Hepatocyte (in vitro differentiated cells): ENCODE data around the gene TPD52L2. TPM values are rescaled to one million over a fixed set of nuclear protein-coding genes. Genes with fewer than 3 reads are reported as not detected.
"Not testable (repeated sequence)": the region's sequence is repeated elsewhere in the genome, so short reads cannot be mapped to it uniquely, and the experiment has no call there.

ENCODE experiments used
- DNase-seq: peaks from one replicate; pipeline ENCODE4 v3.0.0-alpha.2; 2016; ENCODE audit warnings: low spot score
- H2AFZ ChIP-seq: fragments of 200-600 bp; sonication (generic); 2 replicates; pipeline ENCODE4 v1.6.0; 2016; ENCODE audit warnings: antibody characterized with exemption, mild to moderate bottlenecking
- H3K27ac ChIP-seq: fragments of 200-600 bp; sonication (generic); 2 replicates; pipeline ENCODE4 v1.5.1; 2016; ENCODE audit warnings: mild to moderate bottlenecking
- H3K27me3 ChIP-seq: fragments of 200-600 bp; sonication (generic); 2 replicates; pipeline ENCODE4 v1.6.1; 2016
- H3K36me3 ChIP-seq: fragments of 200-600 bp; sonication (generic); replicated peaks from 2 replicates; pipeline ENCODE4 v1.5.1; 2016; ENCODE audit warnings: low read depth; ENCODE audit not compliant: insufficient read depth
- H3K4me1 ChIP-seq: fragments of 200-600 bp; sonication (generic); 2 replicates; pipeline ENCODE4 v1.5.1; 2016; ENCODE audit warnings: mild to moderate bottlenecking, moderate library complexity; ENCODE audit not compliant: insufficient read depth
- H3K4me2 ChIP-seq: fragments of 200-600 bp; sonication (generic); 2 replicates; pipeline ENCODE4 v1.6.0; 2016
- H3K4me3 ChIP-seq: fragments of 200-600 bp; sonication (generic); 2 replicates; pipeline ENCODE4 v1.5.1; 2016; ENCODE audit warnings: mild to moderate bottlenecking
- H3K79me2 ChIP-seq: fragments of 200-600 bp; sonication (generic); 2 replicates; pipeline ENCODE4 v1.6.0; 2017; ENCODE audit warnings: mild to moderate bottlenecking
- H3K9me2 ChIP-seq: fragments of 200-600 bp; sonication (generic); replicated peaks from 2 replicates; pipeline ENCODE4 v1.6.0; 2017; ENCODE audit warnings: mild to moderate bottlenecking; ENCODE audit not compliant: insufficient read depth
- H3K9me3 ChIP-seq: fragments of 200-600 bp; sonication (generic); 2 replicates; pipeline ENCODE4 v1.5.1; 2016; ENCODE audit warnings: low read depth, mild to moderate bottlenecking
- H4K20me1 ChIP-seq: fragments of 200-600 bp; sonication (generic); 2 replicates; pipeline ENCODE4 v1.6.0; 2016; ENCODE audit warnings: mild to moderate bottlenecking; ENCODE audit not compliant: insufficient read depth, poor library complexity, severe bottlenecking
- EZH2 ChIP-seq: fragments of 200-600 bp; sonication (generic); IDR thresholded peaks from 2 replicates; pipeline ENCODE4 v1.6.1; 2016; ENCODE audit warnings: antibody characterized with exemption, mild to moderate bottlenecking, borderline replicate concordance
- EZH2phosphoT487 ChIP-seq: fragments of 200-600 bp; sonication (generic); IDR thresholded peaks from one replicate; pipeline ENCODE4 v1.6.1; 2018; ENCODE audit warnings: antibody characterized with exemption, mild to moderate bottlenecking, low read depth, moderate library complexity; ENCODE audit not compliant: unreplicated experiment, severe bottlenecking
- WGBS: methylation state at CpG from one replicate; pipeline ENCODE4 v1.1.6; 2016; ENCODE audit warnings: low lambda C conversion rate; ENCODE audit errors: missing lambda C conversion rate; 5-methylcytosine and 5-hydroxymethylcytosine counted together
- polyA plus RNA-seq: library from polyadenylated mRNA; unstranded; fragments of >200 nt; fragmentation: Nextera tagmentation; extraction: Ambion mirVana; gene quantifications from 2 replicates; pipeline ENCODE4 v1.2.1, GENCODE V29; 2016
- total RNA-seq: library from RNA; depleted of rRNA; stranded (reverse); fragments of >200 nt; gene quantifications from 2 replicates; pipeline ENCODE4 v1.2.3, GENCODE V29; 2014
- TF ChIP-seq, protein P1 (sequence below): fragments of 200-600 bp; sonication (generic); IDR thresholded peaks from 2 replicates; pipeline ENCODE4 v1.5.1; 2016; ENCODE audit warnings: antibody characterized with exemption, mild to moderate bottlenecking; ENCODE audit not compliant: poor library complexity

Gene TPD52L2
- total and polyA plus RNA-seq, 2 experiments from 2014 or later: 83.2 to 93.8 TPM

DNA sequence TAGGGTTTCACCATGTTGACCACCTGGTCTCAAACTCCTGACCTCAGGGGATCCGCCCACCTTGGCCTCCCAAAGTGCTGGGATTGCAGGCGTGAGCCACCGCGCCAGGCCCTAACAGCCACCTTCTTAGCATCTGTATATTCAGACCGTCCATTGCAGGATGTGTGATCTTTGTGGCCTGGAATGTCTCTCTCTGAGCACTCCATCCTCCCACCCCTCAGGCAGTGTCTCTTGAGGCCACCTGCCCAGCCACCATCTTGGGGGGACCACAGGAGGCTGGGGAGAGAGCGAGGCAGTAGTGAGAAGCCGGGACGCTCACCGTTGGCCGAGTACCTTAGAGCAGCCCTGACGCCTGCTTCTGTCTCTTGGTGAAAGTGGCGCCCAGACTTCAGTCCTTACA is 48.7 kb downstream of the TPD52L2 start:
- Histone ChIP-seq H3K9me2 (no peaks in the 10 kb centered on the region), H3K27me3 (no peaks in the 10 kb centered on the region), H3K4me2 (no peak overlapping the region), H3K9me3 (no peaks in the 10 kb centered on the region), H2AFZ (no peak overlapping the region), H3K27ac (no peak overlapping the region), H3K36me3 (no peaks in the 10 kb centered on the region), H3K4me3 (no peak overlapping the region), H4K20me1 (peaks cover 57% of the 10 kb centered on the region), H3K79me2 (peaks cover 99% of the 10 kb centered on the region), H3K4me1 (peaks cover 1% of the 10 kb centered on the region)
- WGBS: 99% methylated on average over 12 of the region's 12 CpGs
- TF ChIP-seq, protein P1, sequence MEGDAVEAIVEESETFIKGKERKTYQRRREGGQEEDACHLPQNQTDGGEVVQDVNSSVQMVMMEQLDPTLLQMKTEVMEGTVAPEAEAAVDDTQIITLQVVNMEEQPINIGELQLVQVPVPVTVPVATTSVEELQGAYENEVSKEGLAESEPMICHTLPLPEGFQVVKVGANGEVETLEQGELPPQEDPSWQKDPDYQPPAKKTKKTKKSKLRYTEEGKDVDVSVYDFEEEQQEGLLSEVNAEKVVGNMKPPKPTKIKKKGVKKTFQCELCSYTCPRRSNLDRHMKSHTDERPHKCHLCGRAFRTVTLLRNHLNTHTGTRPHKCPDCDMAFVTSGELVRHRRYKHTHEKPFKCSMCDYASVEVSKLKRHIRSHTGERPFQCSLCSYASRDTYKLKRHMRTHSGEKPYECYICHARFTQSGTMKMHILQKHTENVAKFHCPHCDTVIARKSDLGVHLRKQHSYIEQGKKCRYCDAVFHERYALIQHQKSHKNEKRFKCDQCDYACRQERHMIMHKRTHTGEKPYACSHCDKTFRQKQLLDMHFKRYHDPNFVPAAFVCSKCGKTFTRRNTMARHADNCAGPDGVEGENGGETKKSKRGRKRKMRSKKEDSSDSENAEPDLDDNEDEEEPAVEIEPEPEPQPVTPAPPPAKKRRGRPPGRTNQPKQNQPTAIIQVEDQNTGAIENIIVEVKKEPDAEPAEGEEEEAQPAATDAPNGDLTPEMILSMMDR: no peak
- TF ChIP-seq EZH2 (no peak), EZH2phosphoT487 (no peak)
- DNase-seq: no peak

DNA sequence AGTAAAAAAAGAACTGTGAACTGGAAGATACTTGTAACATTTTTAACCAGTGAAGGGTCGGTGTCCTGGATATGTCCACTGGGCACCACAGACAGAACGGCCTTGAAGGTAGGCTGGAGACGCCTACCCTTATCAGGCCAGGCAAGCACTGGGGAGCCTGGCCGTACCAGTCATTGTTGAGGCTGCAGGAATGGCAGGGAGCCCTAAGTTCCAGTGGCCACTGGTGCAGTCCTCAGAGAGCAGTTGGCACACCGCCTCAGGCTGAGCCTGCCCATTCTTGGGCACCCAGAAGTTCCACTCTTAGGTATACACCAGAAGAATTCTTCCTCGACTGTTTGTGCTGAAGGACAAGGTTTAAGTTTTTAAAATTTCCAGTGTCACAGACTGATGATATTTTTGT is 50.4 kb downstream of the TPD52L2 start:
- Histone ChIP-seq H3K9me2 (no peaks in the 10 kb centered on the region), H3K4me3 (no peak overlapping the region), H3K36me3 (no peaks in the 10 kb centered on the region), H3K27ac (no peak overlapping the region), H3K79me2 (peaks cover 93% of the 10 kb centered on the region), H4K20me1 (peaks cover 47% of the 10 kb centered on the region), H3K4me2 (no peak overlapping the region), H2AFZ (no peak overlapping the region), H3K9me3 (no peaks in the 10 kb centered on the region), H3K4me1 (no peaks in the 10 kb centered on the region), H3K27me3 (no peaks in the 10 kb centered on the region)
- DNase-seq: no peak
- TF ChIP-seq EZH2phosphoT487 (no peak), EZH2 (no peak)
- TF ChIP-seq, protein P1: no peak
- 97% methylated on average over 6 of the region's 6 CpGs for WGBS

DNA sequence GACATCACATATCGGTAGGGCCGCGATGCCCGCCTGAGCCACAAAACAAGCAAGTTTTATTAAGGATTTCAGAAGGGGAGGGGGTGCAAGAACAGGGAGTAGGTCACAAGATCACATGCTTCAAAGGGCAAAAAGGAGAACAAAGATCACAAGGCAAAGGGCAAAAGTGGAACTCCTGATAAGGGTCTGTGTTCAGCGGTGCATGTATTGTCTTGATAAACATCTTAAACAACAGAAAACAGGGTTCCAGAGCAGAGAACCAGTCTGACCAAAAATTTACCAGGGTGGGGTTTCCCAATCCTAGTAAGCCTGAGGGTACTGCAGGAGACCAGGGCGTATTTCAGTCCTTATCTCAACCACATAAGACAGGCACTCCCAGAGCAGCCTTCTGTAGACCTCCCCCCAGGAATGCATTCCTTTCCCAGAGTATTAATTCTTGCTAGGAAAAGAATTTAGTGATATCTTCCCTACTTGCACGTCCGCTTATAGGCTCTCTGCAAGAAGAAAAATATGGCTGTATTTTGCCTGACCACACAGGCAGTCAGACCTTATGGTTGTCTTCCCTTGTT is 51.4 kb downstream of the TPD52L2 start:
- H3K36me3 ChIP-seq, H3K4me2 ChIP-seq, H3K4me1 ChIP-seq, H3K27me3 ChIP-seq, H3K4me3 ChIP-seq, H3K9me3 ChIP-seq, H3K27ac ChIP-seq, DNase-seq, H2AFZ ChIP-seq, H3K9me2 ChIP-seq: not testable (repeated sequence)
- 91% methylated on average over 8 of the region's 8 CpGs for WGBS
- peaks cover 93% of the 10 kb centered on the region for H3K79me2 ChIP-seq
- H4K20me1 ChIP-seq: peaks cover 45% of the 10 kb centered on the region

DNA sequence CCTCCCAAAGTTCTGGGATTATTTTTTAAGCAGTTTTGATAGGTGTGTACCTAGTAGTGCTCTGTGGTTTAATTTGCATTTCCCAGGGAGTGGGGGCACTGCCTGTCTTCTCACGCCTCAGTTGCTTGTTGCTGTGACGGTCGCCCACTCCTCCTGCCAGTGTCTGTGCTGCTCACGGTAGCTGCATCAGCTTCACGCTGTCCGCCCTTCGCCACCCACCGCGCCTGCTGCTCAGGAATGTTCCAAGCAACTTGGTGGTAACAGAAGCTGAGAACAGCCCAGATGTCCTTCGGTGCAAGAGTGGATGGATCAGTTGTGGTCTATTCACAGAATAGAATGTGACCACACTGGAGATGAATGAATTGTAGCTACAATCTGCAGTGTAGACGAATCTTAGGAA is 52.7 kb downstream of the TPD52L2 start:
- Histone ChIP-seq H4K20me1 (peaks cover 32% of the 10 kb centered on the region), H3K27ac (no peak overlapping the region), H3K9me2 (no peaks in the 10 kb centered on the region), H3K79me2 (peaks cover 93% of the 10 kb centered on the region), H3K4me2 (no peak overlapping the region), H3K36me3 (no peaks in the 10 kb centered on the region), H3K4me3 (no peak overlapping the region), H3K27me3 (no peaks in the 10 kb centered on the region), H3K4me1 (no peaks in the 10 kb centered on the region), H2AFZ (no peak overlapping the region), H3K9me3 (no peaks in the 10 kb centered on the region)
- TF ChIP-seq, protein P1: no peak
- TF ChIP-seq EZH2phosphoT487 (no peak), EZH2 (no peak)
- 98% methylated on average over 11 of the region's 11 CpGs for WGBS
- DNase-seq: no peak
